Measurements from ENCODE around the gene F2RL1. TPM values are rescaled to one million over a fixed set of nuclear protein-coding genes. Genes with fewer than 3 reads are reported as not detected.
"Not testable (repeated sequence)": the region's sequence is repeated elsewhere in the genome, so short reads cannot be mapped to it uniquely, and the experiment has no call there.

Gene F2RL1
- total RNA-seq: 2.0 TPM
- long read RNA-seq, partial matches to known transcripts: 0 of 2 reads
- long read RNA-seq, other reads (novel, unspliced or antisense): 0 of 2 reads

- intact Hi-C loops (cut with micrococcal nuclease): no loop called here
- peaks cover under 1% of the 10 kb centered on the region for H3K9me3 ChIP-seq (replicated peaks)
- no peaks in the 10 kb centered on the region for H3K36me3 ChIP-seq
- TF ChIP-seq CTCF (IDR thresholded peaks at IDR 0.05; ENCODE audit: borderline replicate concordance): no peak
- DNase-seq: peak; percentile 69
- peak within 1 kb of the TSS; percentile 74 for H3K4me3 ChIP-seq
- peak within 1 kb of the TSS; percentile 76 for H3K27ac ChIP-seq (replicated peaks)
- peaks cover 19% of the 10 kb centered on the region for H3K4me1 ChIP-seq
- H3K27me3 ChIP-seq (ENCODE audit: low read depth): peaks cover 59% of the 10 kb centered on the region
Measured at GRCh38 chr5:76818844-76819831, at the start of gene F2RL1. Gene F2RL1 (plus strand): TSS chr5:76819030. CDS start chr5:76819183, 153 bp downstream.

GRCh38 chr5:76771041-76771440 is 47.8 kb upstream of the F2RL1 start:
- not testable (repeated sequence) for H3K27ac ChIP-seq (replicated peaks); DNase-seq; H3K9me3 ChIP-seq (replicated peaks); H3K4me1 ChIP-seq; H3K36me3 ChIP-seq; H3K4me3 ChIP-seq; H3K27me3 ChIP-seq (ENCODE audit: low read depth)
- intact Hi-C loops (cut with micrococcal nuclease): loop anchor here (5.0 kb wide), 1 partner anchor 169 kb away; no protein-coding TSS in a partner anchor

- TF ChIP-seq CTCF (IDR thresholded peaks at IDR 0.05; ENCODE audit: borderline replicate concordance): no peak
- Histone ChIP-seq H3K27ac (replicated peaks) (no peak overlapping the region), H3K4me1 (peaks cover 5% of the 10 kb centered on the region), H3K9me3 (replicated peaks) (no peaks in the 10 kb centered on the region), H3K27me3 (ENCODE audit: low read depth) (no peaks in the 10 kb centered on the region), H3K36me3 (no peaks in the 10 kb centered on the region), H3K4me3 (no peak overlapping the region)
- intact Hi-C loops (cut with micrococcal nuclease): loop anchor here (5.0 kb wide), 1 partner anchor 170 kb away; no protein-coding TSS in a partner anchor
- DNase-seq: no peak
Measured at GRCh38 chr5:76771705-76772405, 47.0 kb upstream of the F2RL1 start.

GRCh38 chr5:76775921-76776320 is 42.9 kb upstream of the F2RL1 start:
- no peaks in the 10 kb centered on the region for H3K9me3 ChIP-seq (replicated peaks)
- no peaks in the 10 kb centered on the region for H3K36me3 ChIP-seq
- intact Hi-C loops (cut with micrococcal nuclease): no loop called here
- no peak for DNase-seq
- no peaks in the 10 kb centered on the region for H3K27me3 ChIP-seq (ENCODE audit: low read depth)
- H3K27ac ChIP-seq (replicated peaks): no peak overlapping the region
- peaks cover 5% of the 10 kb centered on the region for H3K4me1 ChIP-seq
- no peak for TF ChIP-seq CTCF (IDR thresholded peaks at IDR 0.05; ENCODE audit: borderline replicate concordance)
- no peak overlapping the region for H3K4me3 ChIP-seq

GRCh38 chr5:76776391-76776790 is 42.4 kb upstream of the F2RL1 start:
- intact Hi-C loops (cut with micrococcal nuclease): no loop called here
- DNase-seq: no peak
- TF ChIP-seq CTCF (IDR thresholded peaks at IDR 0.05; ENCODE audit: borderline replicate concordance): no peak
- no peak overlapping the region for H3K27ac ChIP-seq (replicated peaks)
- no peaks in the 10 kb centered on the region for H3K9me3 ChIP-seq (replicated peaks)
- H3K4me3 ChIP-seq: no peak overlapping the region
- no peaks in the 10 kb centered on the region for H3K36me3 ChIP-seq
- no peaks in the 10 kb centered on the region for H3K27me3 ChIP-seq (ENCODE audit: low read depth)
- H3K4me1 ChIP-seq: peaks cover 5% of the 10 kb centered on the region

GRCh38 chr5:76780616-76781015 is 38.2 kb upstream of the F2RL1 start:
- intact Hi-C loops (cut with micrococcal nuclease); H3K4me3 ChIP-seq; H3K9me3 ChIP-seq (replicated peaks); H3K4me1 ChIP-seq; H3K27me3 ChIP-seq (ENCODE audit: low read depth); H3K27ac ChIP-seq (replicated peaks); H3K36me3 ChIP-seq; DNase-seq: not testable (repeated sequence)
